Stimulated activated CD4-positive, alpha-beta T cell treated with anti-CD3 and anti-CD28 coated beads, Interleukin-1b, Interleukin-23, amount 100 ng/mL, for 1 hour (primary cell): ENCODE measurements around the gene TASP1.
"Not testable (repeated sequence)": the region's sequence is repeated elsewhere in the genome, so short reads cannot be mapped to it uniquely, and the experiment has no call there.

Source experiments
- DNase-seq, 2 donors: peaks; one replicate each; pipeline ENCODE4 v3.0.0-alpha.2; 2020; ENCODE audit warnings: low read depth in 2 of 2

Gene TASP1

GRCh38 chr20:13401596-13401995 lies 237.1 kb downstream of the TASP1 start:
- DNase-seq: no peak

- no peak for DNase-seq
These were observed 238.3 kb downstream of the TASP1 start for GRCh38 chr20:13400453-13400852.

DNA sequence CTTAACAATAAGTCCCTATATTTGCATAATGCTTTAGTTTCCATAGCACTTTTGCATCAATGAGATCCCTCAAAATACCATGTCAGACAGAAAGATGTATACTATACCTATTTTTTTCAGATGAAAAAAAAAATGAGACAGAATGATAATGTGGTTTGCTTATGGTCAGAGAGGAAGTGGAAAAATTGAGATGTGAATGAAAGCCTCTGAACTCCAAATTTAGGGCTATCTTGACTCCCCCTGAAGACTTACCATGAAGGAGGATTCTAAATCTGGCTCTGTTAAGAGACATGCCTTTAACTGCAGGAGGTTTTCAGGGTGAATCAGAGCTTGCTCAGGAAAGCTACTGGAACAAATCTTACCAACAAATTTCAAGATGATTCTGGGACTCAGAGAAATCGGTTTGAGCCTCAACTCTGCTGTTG lies 241.4 kb downstream of the TASP1 start:
- DNase-seq: no peak

GRCh38 chr20:13396826-13397225 lies 241.9 kb downstream of the TASP1 start:
- no peak for DNase-seq

- DNase-seq: no peak
These were observed 242.7 kb downstream of the TASP1 start for GRCh38 chr20:13396022-13396421.

DNA sequence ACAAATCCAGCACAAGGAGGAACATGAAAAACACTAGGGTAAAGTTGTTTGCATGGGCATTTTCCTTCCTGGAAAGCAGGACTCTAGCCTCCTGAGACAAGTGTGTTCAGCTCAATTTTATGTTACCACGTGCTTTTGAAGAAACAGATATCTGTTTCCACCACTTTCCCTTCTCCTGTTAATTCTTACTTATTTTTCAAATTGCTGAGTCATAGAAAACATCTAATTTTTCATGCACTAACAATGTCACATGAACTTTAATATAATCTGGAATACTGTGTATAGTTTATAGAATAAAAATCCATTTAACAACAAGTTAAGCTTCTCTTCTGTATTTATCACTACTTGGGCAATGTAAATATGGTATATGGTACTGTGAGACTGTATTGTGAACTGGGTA lies 243.5 kb downstream of the TASP1 start:
- no peak for DNase-seq

DNA sequence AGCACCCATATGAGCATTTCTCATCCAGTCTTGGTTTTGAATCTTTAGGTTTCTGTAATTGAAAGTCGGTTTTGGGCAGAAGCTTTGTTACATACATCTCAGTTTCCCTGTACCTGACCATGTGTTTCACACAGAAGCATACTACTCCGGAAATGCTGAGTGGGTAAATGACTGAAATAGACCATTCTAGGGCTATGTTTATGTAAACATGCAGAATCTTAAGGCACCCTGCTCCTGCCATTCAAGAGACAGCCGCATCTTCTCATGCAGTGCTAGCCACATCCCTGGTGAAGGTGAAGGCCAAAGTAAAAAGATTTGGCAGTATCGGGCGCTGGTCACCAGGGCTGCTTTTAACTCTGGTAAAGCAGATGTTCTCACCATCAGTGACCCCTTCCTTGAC lies 246.3 kb downstream of the TASP1 start:
- no peak for DNase-seq

DNA sequence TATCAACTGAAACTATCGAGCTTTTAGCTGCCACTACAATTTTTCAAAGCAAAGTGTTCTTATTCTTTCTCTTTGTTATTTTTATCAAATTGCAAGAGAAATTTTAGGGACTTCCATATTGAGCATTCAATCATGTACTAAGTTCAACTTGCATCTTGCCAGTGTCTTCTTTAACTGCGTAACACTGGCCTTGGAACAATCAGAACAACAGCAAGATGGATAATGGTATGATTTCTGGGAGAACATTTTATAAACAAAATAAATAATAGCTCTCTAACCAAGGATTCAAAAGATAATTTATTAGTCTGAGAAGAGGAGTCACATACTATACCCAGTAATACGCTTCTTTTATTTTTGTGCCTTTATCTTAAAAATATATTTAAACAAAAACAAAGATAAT lies 249.6 kb downstream of the TASP1 start:
- DNase-seq: no peak

DNA sequence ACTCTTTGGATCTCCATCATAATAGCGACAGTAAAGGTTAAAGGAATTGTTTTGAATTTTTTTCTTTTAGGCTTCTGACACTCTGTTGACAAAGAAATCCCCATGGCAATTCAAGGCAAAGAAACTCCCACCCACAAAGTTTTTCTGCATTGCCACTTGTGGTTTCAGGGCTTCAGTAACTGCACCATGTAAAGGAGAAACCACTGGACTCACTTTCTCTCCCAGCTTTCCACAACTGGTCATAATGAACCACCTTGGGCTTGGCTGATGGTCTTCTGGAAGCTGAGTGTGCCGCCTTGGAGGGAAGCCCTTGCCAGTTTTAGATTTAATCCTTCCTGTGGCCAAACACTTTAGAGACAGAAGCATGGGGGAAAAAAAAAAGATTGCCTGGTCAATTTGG lies 254.6 kb downstream of the TASP1 start:
- DNase-seq: no peak

GRCh38 chr20:13382786-13383185 lies 255.9 kb downstream of the TASP1 start:
- DNase-seq: no peak

DNA sequence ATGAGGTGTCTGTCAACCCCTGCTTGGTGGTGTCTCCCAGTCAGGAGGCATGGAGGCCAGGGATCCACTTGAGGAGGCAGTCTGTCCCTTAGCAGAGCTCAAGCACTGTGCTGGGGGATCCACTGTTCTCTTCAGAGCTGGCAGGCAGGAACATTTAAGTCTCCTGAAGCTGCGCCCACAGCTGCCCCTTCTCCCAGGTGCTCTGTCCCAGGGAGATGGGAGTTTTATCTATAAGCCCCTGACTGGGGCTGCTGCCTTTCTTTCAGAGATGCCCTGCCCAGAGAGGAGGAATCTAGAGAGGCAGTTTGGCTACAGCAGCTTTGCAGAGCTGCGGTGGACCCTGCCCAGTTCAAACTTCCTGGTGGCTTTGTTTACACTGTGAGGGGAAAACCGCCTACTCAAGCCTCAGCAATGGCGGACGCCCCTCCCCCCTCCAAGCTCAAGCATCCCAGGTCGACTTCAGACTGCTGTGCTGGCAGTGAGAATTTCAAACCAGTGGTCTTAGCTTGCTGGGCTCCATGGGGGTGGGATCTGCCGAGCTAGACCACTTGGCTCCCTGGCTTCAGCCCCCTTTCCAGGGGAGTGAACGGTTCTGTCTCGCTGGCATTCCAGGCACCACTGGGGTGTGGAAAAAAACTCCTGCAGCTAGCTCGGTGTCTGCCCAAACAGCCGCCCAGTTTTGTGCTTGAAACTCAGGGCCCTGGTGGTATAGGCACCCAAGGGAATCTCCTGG lies 258.1 kb downstream of the TASP1 start:
- DNase-seq: not testable (repeated sequence)

GRCh38 chr20:13373400-13373799 lies 265.3 kb downstream of the TASP1 start:
- DNase-seq: no peak

- DNase-seq: no peak
These were observed 274.2 kb downstream of the TASP1 start for GRCh38 chr20:13364278-13365170.

DNA sequence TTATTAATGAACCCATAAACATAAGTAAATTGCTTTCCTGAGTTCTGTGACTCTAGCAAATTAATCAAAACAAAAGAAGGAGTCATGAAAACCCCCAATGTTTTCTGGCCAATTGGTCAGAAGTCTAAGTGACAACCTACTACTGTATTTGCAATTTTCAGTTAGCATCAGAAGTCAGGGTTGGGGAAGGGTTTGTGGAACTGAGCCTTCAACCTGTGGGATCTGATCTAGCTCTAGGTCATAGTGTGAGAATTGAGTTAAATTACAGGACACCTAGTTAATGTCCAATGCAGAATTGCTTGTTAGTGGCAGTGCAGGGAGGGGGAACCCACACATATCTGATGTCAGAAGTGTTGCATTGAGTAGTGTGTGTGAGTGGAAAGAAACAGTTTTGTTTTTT lies 275.3 kb downstream of the TASP1 start:
- DNase-seq: no peak

DNA sequence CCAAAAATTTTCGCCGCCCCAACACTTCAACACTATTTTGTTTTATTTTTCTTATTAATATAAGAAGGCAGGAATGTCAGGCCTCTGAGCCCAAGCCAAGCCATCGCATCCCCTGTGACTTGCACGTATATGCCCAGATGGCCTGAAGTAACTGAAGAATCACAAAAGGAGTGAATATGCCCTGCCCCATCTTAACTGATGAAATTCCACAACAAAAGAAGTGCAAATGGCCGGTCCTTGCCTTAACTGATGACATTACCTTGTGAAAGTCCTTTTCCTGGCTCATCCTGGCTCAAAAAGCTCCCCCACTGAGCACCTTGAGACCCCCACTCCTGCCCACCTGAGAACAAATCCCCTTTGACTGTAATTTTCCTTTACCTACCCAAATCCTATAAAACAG lies 276.6 kb downstream of the TASP1 start:
- not testable (repeated sequence) for DNase-seq

DNA sequence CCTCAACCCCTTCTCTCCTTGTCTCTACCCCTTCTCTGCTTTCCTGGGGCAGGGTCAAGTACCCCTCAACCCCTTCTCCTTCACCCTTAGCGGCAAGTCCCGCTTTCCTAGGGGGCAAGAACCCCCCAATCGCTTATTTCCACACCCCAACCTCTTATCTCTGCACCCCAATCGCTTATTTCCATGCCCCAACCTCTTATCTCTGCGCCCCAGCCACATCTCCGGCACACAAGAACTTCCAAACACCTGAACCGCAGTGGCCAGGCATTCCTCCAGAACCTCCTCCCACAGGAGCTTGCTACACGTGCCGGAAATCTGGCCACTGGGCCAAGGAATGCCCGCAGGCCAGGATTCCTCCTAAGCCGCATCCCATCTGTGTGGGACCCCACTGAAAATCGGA lies 279.8 kb downstream of the TASP1 start:
- not testable (repeated sequence) for DNase-seq

GRCh38 chr20:13357782-13358181 lies 280.9 kb downstream of the TASP1 start:
- not testable (repeated sequence) for DNase-seq

DNA sequence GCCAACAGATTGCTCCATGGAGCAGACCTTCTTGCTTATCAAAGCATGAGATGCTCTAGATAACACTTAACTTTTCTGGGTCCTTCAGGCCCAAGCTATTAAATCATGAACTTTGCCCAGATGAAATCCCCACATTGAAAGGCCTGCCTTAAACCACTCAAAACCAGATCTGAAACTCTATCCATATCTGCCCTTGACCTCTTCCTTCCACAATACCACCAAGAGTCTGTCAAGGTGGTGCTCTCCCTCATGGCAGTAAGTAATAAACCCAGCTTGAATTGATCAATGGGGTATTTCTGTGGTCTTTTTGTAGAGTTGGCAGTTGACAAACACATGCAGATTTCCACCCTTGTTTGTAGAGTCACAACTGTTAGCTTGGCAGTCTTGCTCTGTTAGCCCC lies 282.1 kb downstream of the TASP1 start:
- no peak for DNase-seq

DNA sequence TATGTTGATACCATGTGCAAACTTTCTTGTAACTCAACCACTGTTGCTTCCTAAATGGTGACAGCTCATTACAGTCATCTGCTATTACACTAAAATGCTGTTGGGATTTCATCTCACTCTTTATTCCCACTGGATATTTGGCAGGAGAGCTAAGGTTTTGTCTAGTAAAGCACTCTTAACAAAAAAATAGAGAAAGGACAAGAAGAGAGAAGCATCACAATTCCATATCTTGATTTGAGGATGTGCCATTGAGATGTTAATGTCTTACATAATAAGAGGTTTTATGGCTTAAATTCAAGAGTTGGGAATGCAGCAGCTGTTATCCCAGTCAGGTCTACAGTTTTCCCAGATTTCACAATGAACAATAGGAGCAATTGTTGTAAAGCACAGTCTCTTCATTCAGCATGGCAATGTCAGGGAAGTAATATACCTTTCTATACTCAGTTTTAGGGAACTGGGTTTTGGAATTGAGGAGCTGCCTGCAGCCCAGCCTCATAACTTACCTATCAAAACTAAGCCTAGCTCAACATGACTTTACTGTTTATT lies 282.7 kb downstream of the TASP1 start:
- DNase-seq: no peak

DNA sequence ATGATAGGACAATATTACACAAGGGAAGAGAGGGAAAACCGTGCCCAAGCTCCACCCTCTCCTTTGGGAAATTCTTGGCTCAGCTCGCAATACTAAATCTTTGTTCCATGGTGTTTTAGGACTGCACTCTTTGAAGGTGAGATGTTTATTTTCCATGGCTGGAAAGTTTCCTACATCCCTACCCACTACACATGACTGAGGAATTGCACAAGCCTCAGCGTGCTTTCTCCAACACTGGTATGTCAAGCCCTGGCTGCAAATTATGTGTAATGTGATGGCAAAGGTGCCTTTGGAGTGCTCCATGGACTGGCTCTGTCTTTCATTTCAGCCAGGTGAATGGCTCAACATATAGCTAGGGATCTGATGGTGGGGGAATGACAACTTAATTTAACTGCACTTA lies 283.3 kb downstream of the TASP1 start:
- DNase-seq: no peak

DNA sequence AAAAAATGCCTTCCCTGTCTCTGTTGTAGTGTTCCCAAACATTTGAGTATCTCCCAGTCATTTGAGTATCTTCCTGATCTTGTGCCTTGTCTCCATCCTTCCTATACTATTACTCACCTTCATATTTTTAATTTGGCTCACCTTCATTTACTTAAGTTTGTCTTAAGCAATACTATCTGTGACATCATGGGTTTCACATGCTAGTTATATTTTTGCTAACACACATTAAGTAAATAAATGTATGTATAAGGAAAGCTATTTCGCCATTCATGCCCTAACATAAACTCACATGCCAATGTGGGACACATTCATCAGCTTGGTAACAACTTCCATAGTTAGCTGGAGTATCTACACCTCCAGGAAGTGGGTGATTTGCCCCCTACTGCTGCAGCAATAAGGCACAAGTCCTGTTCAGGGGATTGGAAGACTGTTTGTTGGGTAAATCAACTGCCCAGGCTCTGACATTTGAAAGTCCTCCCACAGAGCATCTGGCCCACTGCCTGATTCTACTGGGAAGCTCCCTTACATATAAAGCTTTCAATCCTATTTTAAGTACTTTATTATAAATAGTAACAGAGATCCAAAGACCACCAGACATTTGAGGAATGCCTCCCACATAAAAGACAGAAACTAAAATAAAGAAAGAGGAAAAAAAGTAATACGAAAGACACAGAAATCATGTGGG lies 285.3 kb downstream of the TASP1 start:
- DNase-seq: no peak

DNA sequence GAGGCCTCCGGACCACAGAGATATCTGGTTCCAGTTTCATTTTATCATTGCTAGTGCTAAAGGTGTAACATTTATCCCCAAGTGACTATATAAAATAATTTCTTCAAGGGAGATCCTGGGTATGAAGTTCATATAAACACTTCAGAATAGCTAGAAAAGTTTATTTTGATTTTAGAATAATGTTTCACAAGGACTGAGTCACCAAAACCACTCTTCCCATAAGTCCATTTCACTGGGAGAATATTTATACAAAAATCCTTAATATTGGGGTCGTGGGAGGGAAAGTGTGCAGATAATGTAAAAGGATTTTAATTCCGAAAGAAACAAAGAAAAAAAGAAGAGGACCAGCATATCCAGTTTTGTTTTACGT lies 289.5 kb downstream of the TASP1 start:
- DNase-seq: no peak
